ENCODE data around the gene RASGRP4. TPM values are rescaled to one million over a fixed set of nuclear protein-coding genes. Genes with fewer than 3 reads are reported as not detected.

The RASGRP4 gene
- total and polyA plus RNA-seq, 2 donors (not counting 1 experiment from before 2014, with no cell fraction given) = not detected

- no peak overlapping the region for H3K4me3 ChIP-seq (replicated peaks in 1 of 4; ENCODE audit: control extremely low read depth in 1 of 4, insufficient read depth in 1 of 4, low read depth in 3 of 4, low read length in 4 of 4)
- H3K27me3 ChIP-seq (ENCODE audit: control insufficient read depth, insufficient read depth, low read length) = no peaks in the 10 kb centered on the region
- peak in 1 of 2 donors; percentile 32 for DNase-seq (ENCODE audit: low read depth in 2 of 2)
- no peaks in the 10 kb centered on the region for H3K9me3 ChIP-seq (ENCODE audit: control insufficient read depth, insufficient read depth, low read depth, low read length)
- H3K36me3 ChIP-seq (ENCODE audit: control insufficient read depth, insufficient read depth, low read length) = peaks cover 19% of the 10 kb centered on the region
- H2AFZ ChIP-seq (ENCODE audit: low read length) = no peak overlapping the region
- no peak overlapping the region for H3K4me2 ChIP-seq (ENCODE audit: extremely low read depth, insufficient read depth, low read length)
- peaks cover 34% of the 10 kb centered on the region for H3K79me2 ChIP-seq (ENCODE audit: control insufficient read depth, insufficient read depth, low read length)
- no peak overlapping the region for H3K27ac ChIP-seq (ENCODE audit: insufficient read depth, low read length)
- no peak for TF ChIP-seq CTCF (conservative IDR thresholded peaks at IDR 0.05 in 1 of 2, IDR thresholded peaks at IDR 0.05 in 1 of 2; ENCODE audit: low read depth in 1 of 2, low read length in 2 of 2)
- H3K4me1 ChIP-seq (ENCODE audit: control insufficient read depth, extremely low read depth, insufficient read depth, low read length) = peaks cover 7% of the 10 kb centered on the region
- no peak overlapping the region for H3K9ac ChIP-seq (ENCODE audit: insufficient read depth, low read length)
- H4K20me1 ChIP-seq (ENCODE audit: control insufficient read depth, extremely low read depth, insufficient read depth, low read length) = no peaks in the 10 kb centered on the region
Measured at GRCh38 chr19:38378866-38379265, 47.2 kb downstream of the RASGRP4 start.

- no peak overlapping the region for H3K27ac ChIP-seq (ENCODE audit: insufficient read depth, low read length)
- no peak overlapping the region for H3K9ac ChIP-seq (ENCODE audit: insufficient read depth, low read length)
- no peak overlapping the region for H3K4me2 ChIP-seq (ENCODE audit: extremely low read depth, insufficient read depth, low read length)
- TF ChIP-seq CTCF (conservative IDR thresholded peaks at IDR 0.05 in 1 of 2, IDR thresholded peaks at IDR 0.05 in 1 of 2; ENCODE audit: low read depth in 1 of 2, low read length in 2 of 2) = no peak
- TF ChIP-seq EZH2 (IDR thresholded peaks at IDR 0.05; ENCODE audit: low read length, missing control alignments) = no peak
- no peak overlapping the region for H2AFZ ChIP-seq (ENCODE audit: low read length)
- H3K27me3 ChIP-seq (ENCODE audit: control insufficient read depth, insufficient read depth, low read length) = no peaks in the 10 kb centered on the region
- peaks cover 34% of the 10 kb centered on the region for H3K79me2 ChIP-seq (ENCODE audit: control insufficient read depth, insufficient read depth, low read length)
- peaks cover 16% of the 10 kb centered on the region for H3K36me3 ChIP-seq (ENCODE audit: control insufficient read depth, insufficient read depth, low read length)
- H3K4me1 ChIP-seq (ENCODE audit: control insufficient read depth, extremely low read depth, insufficient read depth, low read length) = peaks cover 7% of the 10 kb centered on the region
- no peak for DNase-seq (ENCODE audit: low read depth in 2 of 2)
- H3K4me3 ChIP-seq (replicated peaks in 1 of 4; ENCODE audit: control extremely low read depth in 1 of 4, insufficient read depth in 1 of 4, low read depth in 3 of 4, low read length in 4 of 4) = no peak overlapping the region
- H3K9me3 ChIP-seq (ENCODE audit: control insufficient read depth, insufficient read depth, low read depth, low read length) = no peaks in the 10 kb centered on the region
- no peaks in the 10 kb centered on the region for H4K20me1 ChIP-seq (ENCODE audit: control insufficient read depth, extremely low read depth, insufficient read depth, low read length)
Measured at GRCh38 chr19:38377052-38377451, 49.0 kb downstream of the RASGRP4 start.

GRCh38 chr19:38376576-38376975 is 49.4 kb downstream of the RASGRP4 start:
- peak overlapping the region in 2 of 4 experiments; percentile 78 to 94 for H3K4me3 ChIP-seq (replicated peaks in 1 of 4; ENCODE audit: control extremely low read depth in 1 of 4, insufficient read depth in 1 of 4, low read depth in 3 of 4, low read length in 4 of 4)
- peak overlapping the region; percentile 89 for H3K4me2 ChIP-seq (ENCODE audit: extremely low read depth, insufficient read depth, low read length)
- no peak overlapping the region for H3K9ac ChIP-seq (ENCODE audit: insufficient read depth, low read length)
- no peaks in the 10 kb centered on the region for H3K9me3 ChIP-seq (ENCODE audit: control insufficient read depth, insufficient read depth, low read depth, low read length)
- peaks cover 13% of the 10 kb centered on the region for H3K36me3 ChIP-seq (ENCODE audit: control insufficient read depth, insufficient read depth, low read length)
- peaks cover 7% of the 10 kb centered on the region for H3K4me1 ChIP-seq (ENCODE audit: control insufficient read depth, extremely low read depth, insufficient read depth, low read length)
- no peak for DNase-seq (ENCODE audit: low read depth in 2 of 2)
- H3K27ac ChIP-seq (ENCODE audit: insufficient read depth, low read length) = no peak overlapping the region
- no peaks in the 10 kb centered on the region for H4K20me1 ChIP-seq (ENCODE audit: control insufficient read depth, extremely low read depth, insufficient read depth, low read length)
- no peak overlapping the region for H2AFZ ChIP-seq (ENCODE audit: low read length)
- peaks cover 34% of the 10 kb centered on the region for H3K79me2 ChIP-seq (ENCODE audit: control insufficient read depth, insufficient read depth, low read length)
- no peaks in the 10 kb centered on the region for H3K27me3 ChIP-seq (ENCODE audit: control insufficient read depth, insufficient read depth, low read length)
- TF ChIP-seq CTCF (conservative IDR thresholded peaks at IDR 0.05 in 1 of 2, IDR thresholded peaks at IDR 0.05 in 1 of 2; ENCODE audit: low read depth in 1 of 2, low read length in 2 of 2) (no peak), EZH2 (IDR thresholded peaks at IDR 0.05; ENCODE audit: low read length, missing control alignments) (no peak)
